ENCODE measurements around the gene KLHDC3. TPM values are rescaled to one million over a fixed set of nuclear protein-coding genes. Genes with fewer than 3 reads are reported as not detected.

KLHDC3 gene
- total RNA-seq, 2 donors from 2014 or later = 43.7 to 44.1 TPM

DNA sequence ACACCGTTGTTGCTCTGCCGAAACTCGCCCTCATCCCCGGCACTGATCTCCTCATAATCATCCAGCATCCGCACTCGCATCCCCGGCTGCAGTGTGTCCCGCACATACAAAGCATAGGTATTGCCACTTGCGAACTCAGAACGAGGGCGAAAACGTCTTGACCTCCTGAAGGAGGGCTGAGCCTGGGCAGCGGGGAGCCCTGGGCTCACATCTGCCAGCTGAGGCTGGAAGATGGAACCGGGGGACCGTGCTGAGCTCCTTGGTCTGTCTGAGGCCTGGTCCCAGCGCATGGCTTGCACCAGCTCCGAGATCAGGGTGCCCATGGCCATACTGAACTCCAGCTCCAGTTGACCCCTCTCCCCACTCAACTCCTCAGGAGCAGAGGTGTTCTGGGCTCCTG lies 36.9 kb downstream of the KLHDC3 start:
- DNase-seq (ENCODE audit: low spot score) = no peak
- intact Hi-C loops (cut with DNase I) = no loop called here

DNA sequence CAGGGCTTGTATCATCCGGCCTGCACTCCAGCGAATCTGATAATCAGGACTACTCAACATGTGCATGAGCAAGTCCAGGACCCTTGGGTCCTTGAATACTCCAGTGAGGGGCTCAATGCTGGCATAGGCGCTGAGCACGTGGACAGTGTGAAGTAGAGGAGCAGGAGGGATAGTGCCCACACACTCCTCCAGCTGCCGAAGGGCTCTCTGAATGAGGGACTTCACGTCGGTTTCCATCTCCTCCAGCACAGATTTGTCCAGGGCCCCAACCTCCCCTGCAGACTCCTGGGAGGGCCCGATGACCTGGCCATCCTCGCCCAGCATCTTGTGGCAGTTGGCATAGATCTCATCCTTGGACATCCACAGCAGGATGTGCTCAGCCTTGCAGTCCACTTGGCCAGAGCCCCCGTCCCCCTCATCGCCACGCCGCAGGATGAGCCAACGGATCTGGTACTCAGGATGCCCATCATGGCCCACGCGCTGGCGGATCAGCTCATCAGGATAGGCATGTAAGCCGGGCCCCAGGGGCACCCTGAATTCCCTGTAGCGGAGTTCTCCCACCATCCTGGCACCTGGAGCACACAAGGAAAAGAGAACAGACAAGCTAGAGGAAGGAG lies 38.3 kb downstream of the KLHDC3 start:
- DNase-seq (ENCODE audit: low spot score) = no peak
- intact Hi-C loops (cut with DNase I) = no loop called here

DNA sequence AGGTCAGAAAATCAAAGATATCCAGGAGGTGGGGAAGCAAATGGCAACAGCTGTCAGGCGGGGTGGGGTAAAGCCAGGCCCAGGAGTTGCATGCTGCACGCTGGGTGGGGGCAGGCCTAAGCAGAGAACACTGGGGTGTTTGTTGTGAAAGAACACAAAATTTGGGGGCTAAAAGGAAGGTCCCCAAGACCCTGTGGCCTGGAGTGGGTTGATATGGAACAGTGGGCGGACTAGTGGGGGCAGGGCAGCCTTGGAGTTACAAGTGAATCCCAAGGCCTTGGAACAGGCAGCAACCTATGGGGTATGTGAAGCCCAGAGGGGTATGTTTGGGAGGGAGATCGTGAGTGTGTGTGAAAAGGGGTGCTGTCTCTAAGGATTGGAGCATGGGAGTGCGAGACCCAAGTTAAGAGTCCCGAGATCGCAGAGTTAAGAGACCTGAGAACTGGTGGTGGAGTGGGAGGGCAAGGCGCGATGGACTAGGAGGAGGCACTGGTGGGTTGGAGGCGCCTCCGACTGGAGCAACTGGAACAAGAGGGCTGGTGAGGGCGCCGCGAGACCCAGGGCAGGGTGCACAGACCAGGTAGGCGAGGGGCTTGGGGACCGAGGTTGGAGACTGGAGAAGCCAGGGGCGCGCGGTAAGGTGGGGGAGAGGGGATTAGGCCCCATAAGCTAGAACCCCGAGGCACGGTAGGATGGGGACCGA lies 38.9 kb downstream of the KLHDC3 start:
- intact Hi-C loops (cut with DNase I) = no loop called here
- DNase-seq (ENCODE audit: low spot score) = no peak

DNA sequence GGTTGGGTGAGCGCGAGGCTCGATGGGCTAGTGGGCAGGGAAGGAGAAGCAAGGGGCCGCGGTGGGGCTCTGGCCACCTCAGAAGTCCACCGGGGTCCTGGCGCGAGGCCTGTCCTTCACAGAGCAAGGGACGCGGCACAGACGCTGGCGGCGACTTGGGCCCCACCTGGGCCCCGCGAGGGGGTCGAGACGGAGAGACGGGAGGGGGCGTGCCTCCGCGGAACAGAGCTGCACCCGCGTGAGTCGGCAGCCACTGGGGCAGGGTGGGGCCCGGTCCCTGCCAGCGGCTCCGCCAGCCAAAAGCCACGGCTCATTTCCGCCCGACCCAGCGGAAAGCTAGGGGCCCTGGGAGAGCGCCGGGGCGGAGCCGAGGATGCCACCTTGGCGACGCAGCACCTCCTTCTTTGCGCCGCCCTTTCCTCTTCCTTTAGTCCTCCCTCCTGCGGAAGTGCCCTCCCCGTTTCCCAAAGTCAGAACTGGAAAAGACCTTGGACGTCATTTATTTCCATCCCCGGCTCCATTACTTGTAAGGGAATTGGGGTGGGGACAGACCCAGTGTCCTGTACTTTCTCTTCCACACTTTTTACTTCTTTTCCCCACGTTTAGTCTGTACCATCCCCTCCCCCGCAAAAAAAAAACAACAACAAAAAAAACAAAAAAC lies 39.6 kb downstream of the KLHDC3 start, which contains the start of gene CUL7:
TSS of gene CUL7 (minus strand) at position 307 of the 661 bp plus-strand sequence. CDS start 1,063 bp downstream, outside the sequence.
- DNase-seq (ENCODE audit: low spot score) = peak; percentile 98
- intact Hi-C loops (cut with DNase I) = no loop called here

DNA sequence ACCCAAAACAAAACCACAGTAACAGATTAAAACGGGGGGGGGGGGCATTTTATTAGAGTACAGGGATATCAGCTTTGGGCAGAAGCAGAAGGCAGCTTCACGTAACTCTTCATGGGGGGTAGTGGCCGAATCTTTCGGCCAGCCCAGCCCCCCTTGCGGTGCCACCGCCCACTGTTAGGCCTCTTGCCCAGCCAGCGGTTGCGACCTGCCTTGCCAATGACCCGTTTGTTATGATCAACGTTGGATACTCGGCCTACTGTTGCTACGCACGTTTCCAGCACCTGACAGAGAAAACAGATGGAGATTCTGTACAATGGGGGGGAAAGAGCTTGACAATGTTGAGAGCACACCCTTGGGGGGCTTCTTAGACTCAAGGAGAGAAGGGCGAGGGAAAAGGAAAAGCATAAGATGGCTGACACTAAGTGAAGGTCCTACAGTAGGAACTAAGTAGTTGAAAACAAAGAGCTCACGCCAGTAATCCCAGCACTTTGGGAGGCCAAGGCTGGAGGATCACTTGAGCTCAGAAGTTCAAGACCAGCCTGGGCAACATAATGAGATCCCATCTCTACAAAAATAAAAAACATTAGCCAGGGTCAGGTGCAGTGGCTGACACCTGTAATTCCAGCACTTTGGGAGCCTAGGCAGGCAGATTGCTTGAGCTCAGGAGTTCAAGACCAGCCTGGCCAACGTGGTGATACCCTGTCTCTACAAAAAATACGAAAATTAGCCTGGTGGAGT lies 40.3 kb downstream of the KLHDC3 start:
- DNase-seq (ENCODE audit: low spot score) = no peak
- intact Hi-C loops (cut with DNase I) = no loop called here

DNA sequence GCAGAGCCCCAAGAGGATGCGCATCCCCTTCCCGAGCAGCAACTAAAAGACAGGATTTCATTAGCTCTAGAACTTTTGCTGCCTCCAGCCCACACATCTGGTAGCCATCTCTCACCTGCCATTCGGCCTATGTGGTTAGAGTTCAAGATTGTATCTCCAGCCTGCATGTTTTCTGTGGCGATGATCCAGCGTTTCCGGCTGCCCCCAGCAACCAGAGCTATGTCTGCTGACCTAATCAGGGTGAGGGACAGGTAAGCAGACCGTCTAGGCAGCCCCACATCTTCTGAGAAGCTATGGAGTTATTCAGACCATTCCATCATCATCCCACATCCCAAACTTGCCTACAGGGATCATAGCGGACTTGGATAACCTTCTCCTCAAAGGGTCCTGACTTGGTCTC lies 41.9 kb downstream of the KLHDC3 start:
- intact Hi-C loops (cut with DNase I) = no loop called here

DNA sequence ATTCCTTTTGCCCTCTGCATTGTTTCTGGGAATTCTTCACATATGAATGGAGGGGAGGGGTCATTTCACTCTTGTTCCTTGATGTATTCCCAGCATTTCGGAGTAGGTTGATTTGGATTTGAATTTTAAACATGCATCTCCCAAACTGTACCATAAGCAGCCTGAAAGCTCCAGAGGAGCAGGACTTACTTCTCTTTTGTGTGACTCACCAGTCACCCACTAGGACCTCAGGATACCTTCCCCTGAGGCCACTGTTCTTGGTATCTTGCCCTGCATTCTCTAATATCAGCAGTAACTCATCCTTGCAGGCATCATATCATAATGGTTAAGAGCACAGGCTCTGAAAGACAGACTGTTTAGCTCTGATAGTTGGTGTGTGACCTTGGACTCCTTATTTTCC lies 44.5 kb downstream of the KLHDC3 start:
- intact Hi-C loops (cut with DNase I) = no loop called here
- DNase-seq (ENCODE audit: low spot score) = no peak

More for the DNA sequence above, 41.9 kb downstream of the KLHDC3 start:
- no peak for DNase-seq (ENCODE audit: low spot score)

DNA sequence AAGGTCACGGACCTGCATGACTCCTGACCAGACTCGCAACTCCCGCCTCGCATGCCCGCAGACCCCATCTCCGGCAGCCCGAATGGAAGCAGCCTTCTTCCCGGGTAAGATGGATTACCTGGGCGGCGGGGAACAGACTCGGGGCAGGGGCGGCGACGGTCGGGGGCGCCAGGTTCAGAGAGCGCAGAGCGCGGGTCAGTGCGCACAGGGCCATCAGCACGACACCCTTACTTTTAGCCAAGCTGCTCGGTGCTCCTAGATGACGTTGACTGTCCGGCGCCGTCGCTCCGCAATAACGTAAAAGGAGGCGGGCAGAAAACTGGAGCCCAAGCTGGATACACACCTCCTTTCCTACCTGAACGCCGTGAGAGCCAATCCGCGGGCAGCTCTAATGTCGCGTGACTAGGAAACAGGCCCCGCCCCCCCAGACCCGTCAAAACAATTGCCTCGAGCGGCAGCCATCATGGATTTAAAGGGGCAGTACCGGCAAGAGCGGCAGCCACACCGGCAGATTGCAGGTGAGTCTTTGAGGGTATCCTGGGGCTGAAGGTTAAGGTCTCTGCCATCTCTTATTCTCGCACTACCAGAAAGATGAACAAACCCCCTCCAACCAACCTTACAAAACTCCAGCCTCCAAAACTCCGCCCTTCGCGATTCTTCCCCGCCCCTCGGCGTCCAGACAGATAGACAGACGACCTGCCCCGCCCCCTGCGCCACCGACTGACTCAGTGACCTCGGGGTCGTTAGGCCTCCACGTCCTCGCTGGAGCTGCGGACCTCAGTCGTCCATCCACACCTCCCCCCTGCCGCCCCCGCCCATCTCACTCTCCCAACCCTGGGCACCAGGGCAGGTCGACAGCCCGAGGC lies 45.4 kb downstream of the KLHDC3 start, which contains the start of the genes KLC4 and MRPL2:
TSS of gene KLC4 (plus strand) at position 464 of the 866 bp plus-strand sequence. CDS start 1,705 bp downstream, outside the sequence.
TSS of gene MRPL2 (minus strand) at position 267 of the 866 bp plus-strand sequence. CDS start at position 214, 53 bp downstream.
- intact Hi-C loops (cut with DNase I) = loop anchor here in 1 of 2 donors (10.0 kb wide), 1 partner anchor 65 kb away; no protein-coding TSS in a partner anchor
- DNase-seq (ENCODE audit: low spot score) = peak; percentile 99

DNA sequence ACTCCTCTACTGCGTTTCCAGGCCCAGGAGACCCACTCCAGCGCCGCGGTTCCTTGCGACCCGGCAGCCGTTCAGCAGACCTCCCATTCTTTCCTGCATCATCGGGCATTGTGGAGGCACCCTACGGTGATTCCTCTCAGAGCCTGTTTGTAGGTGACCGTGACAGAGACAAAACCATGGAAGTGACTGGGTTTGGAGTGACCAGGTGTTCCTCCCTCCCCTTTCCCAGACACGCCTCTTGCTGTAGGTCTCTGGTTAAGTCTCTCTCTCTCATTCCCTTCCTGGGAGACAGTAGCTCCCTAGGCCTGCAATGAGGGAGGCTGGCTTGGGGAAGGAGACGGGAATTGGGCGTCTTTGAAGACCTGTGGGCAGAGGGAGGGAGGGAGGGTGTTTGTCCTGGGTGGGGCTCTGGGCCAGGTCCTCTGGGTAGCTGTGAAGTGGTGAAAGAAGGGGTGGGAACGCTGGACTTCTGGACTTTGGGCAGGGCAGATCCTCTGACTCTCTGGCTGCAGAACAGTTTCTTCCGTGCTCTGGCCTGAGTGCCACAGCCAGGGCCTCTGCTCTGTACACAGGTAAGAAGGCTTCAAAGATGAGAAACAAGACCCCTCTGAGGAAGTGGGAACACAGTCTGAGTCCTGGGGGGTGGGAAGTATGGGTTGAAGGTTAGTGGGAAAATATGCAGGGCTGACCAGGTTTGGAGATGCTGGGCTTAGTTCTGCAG lies 46.1 kb downstream of the KLHDC3 start:
- intact Hi-C loops (cut with DNase I) = loop anchor here in 1 of 2 donors (10.0 kb wide), 1 partner anchor 65 kb away; no protein-coding TSS in a partner anchor
- no peak for DNase-seq (ENCODE audit: low spot score)

DNA sequence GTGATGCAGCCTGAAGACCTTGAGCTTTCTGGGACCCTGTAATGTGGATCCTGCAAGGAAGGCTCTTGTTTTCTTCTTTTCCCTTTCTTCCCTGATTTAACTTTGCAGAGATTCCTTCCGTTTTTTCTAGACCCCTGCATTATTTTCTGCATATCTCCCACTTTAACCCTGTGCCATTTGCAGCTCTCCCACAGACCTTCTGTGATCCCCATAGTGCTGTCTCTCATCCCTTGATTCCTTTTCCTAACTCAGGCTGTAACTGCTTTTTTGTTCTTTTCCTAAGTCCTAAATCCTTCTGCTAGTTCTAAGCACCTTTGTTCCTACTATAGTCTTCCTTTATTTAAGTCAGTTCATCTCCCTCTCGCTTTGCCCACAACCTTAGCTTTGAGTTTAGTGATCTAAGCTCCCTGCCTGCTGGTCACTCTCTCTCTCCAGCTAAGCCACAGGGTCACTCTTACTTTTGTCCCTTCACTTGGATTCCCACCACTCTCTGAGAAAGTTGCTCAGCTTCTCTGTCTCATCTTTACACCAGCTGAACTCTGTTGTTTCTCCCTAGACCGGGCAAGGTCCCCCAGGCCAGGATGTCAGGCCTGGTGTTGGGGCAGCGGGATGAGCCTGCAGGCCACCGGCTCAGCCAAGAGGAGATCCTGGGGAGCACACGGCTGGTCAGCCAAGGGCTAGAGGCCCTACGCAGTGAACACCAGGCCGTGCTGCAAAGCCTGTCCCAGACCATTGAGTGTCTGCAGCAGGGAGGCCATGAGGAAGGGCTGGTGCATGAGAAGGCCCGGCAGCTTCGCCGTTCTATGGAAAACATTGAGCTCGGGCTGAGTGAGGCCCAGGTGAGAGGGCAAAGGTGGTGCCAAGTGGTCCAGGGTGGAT lies 46.9 kb downstream of the KLHDC3 start:
- intact Hi-C loops (cut with DNase I) = loop anchor here in 1 of 2 donors (10.0 kb wide), 1 partner anchor 64 kb away; no protein-coding TSS in a partner anchor
- DNase-seq (ENCODE audit: low spot score) = no peak

DNA sequence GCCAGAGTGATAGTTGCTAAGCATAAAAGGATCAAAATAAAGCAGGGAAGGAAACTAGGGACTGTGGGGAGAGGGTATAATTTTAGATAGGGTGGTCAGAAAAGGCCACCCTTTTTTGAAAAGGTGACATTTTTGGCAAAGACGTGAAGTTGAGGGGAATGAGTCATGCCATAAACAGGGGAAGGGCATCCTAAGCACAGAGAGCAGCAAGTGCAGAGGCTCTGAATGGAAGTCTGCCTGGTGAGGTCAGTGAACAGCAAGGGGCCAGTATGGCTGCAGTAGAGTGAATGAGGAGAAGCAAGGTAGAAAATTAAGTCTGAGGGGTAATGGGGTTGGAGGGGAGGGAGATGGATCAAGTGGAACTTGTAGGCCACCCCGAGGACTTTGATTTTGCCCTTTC lies 47.8 kb downstream of the KLHDC3 start:
- DNase-seq (ENCODE audit: low spot score) = no peak
- intact Hi-C loops (cut with DNase I) = loop anchor here in 1 of 2 donors (10.0 kb wide), 1 partner anchor 63 kb away; no protein-coding TSS in a partner anchor

DNA sequence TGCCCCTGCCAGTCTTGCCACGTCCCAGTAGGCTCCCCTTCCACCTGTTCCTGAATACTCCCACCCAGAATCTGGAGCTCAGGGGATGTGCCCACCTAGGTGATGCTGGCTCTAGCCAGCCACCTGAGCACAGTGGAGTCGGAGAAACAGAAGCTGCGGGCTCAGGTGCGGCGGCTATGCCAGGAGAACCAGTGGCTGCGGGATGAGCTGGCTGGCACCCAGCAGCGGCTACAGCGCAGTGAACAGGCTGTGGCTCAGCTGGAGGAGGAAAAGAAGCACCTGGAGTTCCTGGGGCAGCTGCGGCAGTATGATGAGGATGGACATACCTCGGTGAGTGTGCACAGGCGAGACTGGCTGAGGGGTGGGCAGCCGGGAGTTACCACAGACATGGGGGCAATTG lies 48.8 kb downstream of the KLHDC3 start:
- DNase-seq (ENCODE audit: low spot score) = no peak
- intact Hi-C loops (cut with DNase I) = loop anchor here in 1 of 2 donors (10.0 kb wide), 1 partner anchor 62 kb away; no protein-coding TSS in a partner anchor

DNA sequence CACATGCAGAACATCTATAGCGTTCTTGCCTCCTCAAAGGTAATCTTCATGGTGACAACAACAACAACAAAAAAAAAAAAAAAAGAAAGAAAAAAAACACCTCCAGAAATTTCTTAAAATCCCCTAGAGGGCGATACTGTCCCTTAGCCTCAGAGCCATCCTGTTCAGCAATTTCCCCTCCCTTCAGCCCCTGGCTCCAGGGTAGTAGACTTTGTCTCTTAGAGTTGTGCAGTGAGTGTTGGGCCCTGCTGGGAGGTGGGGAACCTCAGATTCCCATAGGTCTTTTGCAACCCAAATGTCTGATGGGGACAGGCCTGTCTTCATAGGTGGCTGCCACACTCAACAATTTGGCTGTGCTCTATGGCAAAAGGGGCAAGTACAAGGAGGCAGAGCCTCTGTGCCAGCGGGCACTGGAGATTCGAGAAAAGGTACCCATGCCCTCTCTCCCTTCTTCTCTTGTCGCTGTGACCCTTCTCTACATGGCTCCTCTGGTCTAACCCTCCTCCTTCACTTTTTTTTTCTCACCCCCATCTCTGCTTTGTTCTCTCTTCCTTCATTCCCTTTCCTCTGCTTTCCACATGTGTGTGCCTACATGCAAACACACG lies 56.1 kb downstream of the KLHDC3 start:
- intact Hi-C loops (cut with DNase I) = no loop called here
- no peak for DNase-seq (ENCODE audit: low spot score)

Data from posterior vena cava (tissue), 2 donors.